GM23338 (cell line): Measurements from ENCODE around the gene AP1B1. TPM values are rescaled to one million over a fixed set of nuclear protein-coding genes. Genes with fewer than 3 reads are reported as not detected.

Experiments
- ATAC-seq: fragments of 200-7000 bp; cut with Tn5 transposase; 3 replicates; pipeline ENCODE4 v1.9.1; 2020
- DNase-seq: peaks from one replicate; pipeline ENCODE4 v3.0.0-alpha.2; 2015; ENCODE audit warnings: low spot score
- H2AFZ ChIP-seq: fragments of 200-600 bp; sonication (generic); 2 replicates; pipeline ENCODE4 v1.8.0; 2016; ENCODE audit warnings: antibody characterized with exemption, mild to moderate bottlenecking, moderate library complexity
- H3F3A ChIP-seq: fragments of 200-600 bp; sonication (generic); replicated peaks from 2 replicates; pipeline ENCODE4 v1.8.0; 2017; ENCODE audit warnings: antibody characterized with exemption, mixed run types, low read depth
- H3K27ac ChIP-seq: fragments of 200-600 bp; sonication (generic); 2 replicates; pipeline ENCODE4 v1.6.1; 2016; ENCODE audit warnings: low read depth
- H3K27me3 ChIP-seq: fragments of 200-600 bp; sonication (generic); 2 replicates; pipeline ENCODE4 v1.8.0; 2016; ENCODE audit warnings: mild to moderate bottlenecking, mixed run types, moderate library complexity; ENCODE audit not compliant: insufficient read depth
- H3K36me3 ChIP-seq: fragments of 200-600 bp; sonication (generic); 2 replicates; pipeline ENCODE4 v1.8.0; 2016; ENCODE audit warnings: mild to moderate bottlenecking; ENCODE audit not compliant: insufficient read depth
- H3K4me1 ChIP-seq: fragments of 200-600 bp; sonication (generic); 2 replicates; pipeline ENCODE4 v1.8.0; 2016; ENCODE audit warnings: mild to moderate bottlenecking, moderate library complexity; ENCODE audit not compliant: insufficient read depth
- H3K4me2 ChIP-seq: fragments of 200-600 bp; sonication (generic); 2 replicates; pipeline ENCODE4 v1.7.1; 2017; ENCODE audit warnings: mixed run types
- H3K4me3 ChIP-seq: fragments of 200-600 bp; sonication (generic); 2 replicates; pipeline ENCODE4 v1.6.1; 2016; ENCODE audit warnings: mixed run types
- H3K79me2 ChIP-seq: fragments of 200-600 bp; sonication (generic); replicated peaks from 2 replicates; pipeline ENCODE4 v1.8.0; 2017; ENCODE audit warnings: mild to moderate bottlenecking; ENCODE audit not compliant: insufficient read depth
- H3K9me2 ChIP-seq: fragments of 200-600 bp; sonication (generic); 2 replicates; pipeline ENCODE4 v1.8.0; 2017; ENCODE audit not compliant: insufficient read depth
- H4K20me1 ChIP-seq: fragments of 200-600 bp; sonication (generic); replicated peaks from 2 replicates; pipeline ENCODE4 v1.8.0; 2017; ENCODE audit warnings: mild to moderate bottlenecking; ENCODE audit not compliant: insufficient read depth
- H3K27ac Mint-ChIP-seq: 2 replicates; pipeline ENCODE4 v1.8.0; 2020; ENCODE audit warnings: inconsistent platforms, mild to moderate bottlenecking, moderate library complexity, mixed read lengths
- H3K27me3 Mint-ChIP-seq: 3 replicates; pipeline ENCODE4 v1.8.0; 2022; ENCODE audit warnings: low read depth, mild to moderate bottlenecking, moderate library complexity, mixed read lengths, inconsistent platforms; ENCODE audit not compliant: insufficient read depth, poor library complexity
- H3K36me3 Mint-ChIP-seq: 3 replicates; pipeline ENCODE4 v1.8.0; 2021; ENCODE audit warnings: low read depth, mild to moderate bottlenecking, inconsistent platforms, moderate library complexity, mixed read lengths
- H3K4me1 Mint-ChIP-seq: 3 replicates; pipeline ENCODE4 v1.8.0; 2020; ENCODE audit warnings: mild to moderate bottlenecking, inconsistent platforms, mixed read lengths
- H3K4me3 Mint-ChIP-seq: 3 replicates; pipeline ENCODE4 v1.8.0; 2021; ENCODE audit warnings: moderate library complexity, mild to moderate bottlenecking, inconsistent platforms, mixed read lengths
- H3K9me3 Mint-ChIP-seq: 3 replicates; pipeline ENCODE4 v1.8.0; 2020; ENCODE audit warnings: moderate library complexity, mild to moderate bottlenecking, inconsistent platforms, mixed read lengths
- CREB1 ChIP-seq: fragments of 250-450 bp; sonication (Bioruptor Pico); IDR thresholded peaks from 2 replicates; pipeline ENCODE4 v1.5.0; 2020; ENCODE audit warnings: low read depth, mild to moderate bottlenecking, moderate library complexity
- CTCF ChIP-seq, 2 experiments: fragments of 200-600 bp in 1 of 2; sonication (generic) in 1 of 2; conservative IDR thresholded peaks; 2 replicates each; pipeline versions ENCODE4 v1.5.1 to v1.6.1; 2016 to 2017; ENCODE audit warnings: antibody characterized with exemption in 2 of 2, low read depth in 2 of 2, mild to moderate bottlenecking in 2 of 2, moderate library complexity in 1 of 2
- EZH2phosphoT487 ChIP-seq: fragments of 200-600 bp; sonication (generic); IDR thresholded peaks from one replicate; pipeline ENCODE4 v1.8.1; 2018; ENCODE audit warnings: antibody characterized with exemption; ENCODE audit not compliant: unreplicated experiment
- JUNB ChIP-seq: IDR thresholded peaks from one replicate; pipeline ENCODE4 v1.6.1; 2016; ENCODE audit warnings: antibody characterized with exemption; ENCODE audit not compliant: unreplicated experiment
- NANOG ChIP-seq: IDR thresholded peaks from 2 replicates; pipeline ENCODE4 v1.6.1; 2016; ENCODE audit warnings: antibody characterized with exemption, borderline replicate concordance
- POLR2AphosphoS5 ChIP-seq: IDR thresholded peaks from 2 replicates; pipeline ENCODE4 v1.6.1; 2016; ENCODE audit warnings: antibody characterized with exemption, low read depth
- STAT1 ChIP-seq: IDR thresholded peaks from one replicate; pipeline ENCODE4 v1.6.1; 2016; ENCODE audit warnings: antibody characterized with exemption; ENCODE audit not compliant: unreplicated experiment
- ZNF114 ChIP-seq: fragments of 250-450 bp; sonication (Bioruptor Pico); IDR thresholded peaks from 2 replicates; pipeline ENCODE4 v1.5.0; 2020; ENCODE audit warnings: mild to moderate bottlenecking, moderate library complexity
- ZNF331 ChIP-seq: fragments of 250-450 bp; sonication (Bioruptor Pico); IDR thresholded peaks from 2 replicates; pipeline ENCODE4 v1.5.0; 2020; ENCODE audit warnings: low read depth, mild to moderate bottlenecking, moderate library complexity
- polyA plus RNA-seq: library from polyadenylated mRNA; unstranded; fragments of >200 nt; fragmentation: Nextera tagmentation; extraction: Ambion mirVana; gene quantifications from 2 replicates; pipeline ENCODE4 v1.2.1, GENCODE V29; 2016
- total RNA-seq: library from RNA; depleted of rRNA; stranded (reverse); fragments of >200 nt; shearing (Covaris generic); gene quantifications from 2 replicates; pipeline ENCODE4 v1.2.3, GENCODE V29; 2014

Gene AP1B1
- total and polyA plus RNA-seq, 2 experiments from 2014 or later: 19.5 to 74.4 TPM

DNA sequence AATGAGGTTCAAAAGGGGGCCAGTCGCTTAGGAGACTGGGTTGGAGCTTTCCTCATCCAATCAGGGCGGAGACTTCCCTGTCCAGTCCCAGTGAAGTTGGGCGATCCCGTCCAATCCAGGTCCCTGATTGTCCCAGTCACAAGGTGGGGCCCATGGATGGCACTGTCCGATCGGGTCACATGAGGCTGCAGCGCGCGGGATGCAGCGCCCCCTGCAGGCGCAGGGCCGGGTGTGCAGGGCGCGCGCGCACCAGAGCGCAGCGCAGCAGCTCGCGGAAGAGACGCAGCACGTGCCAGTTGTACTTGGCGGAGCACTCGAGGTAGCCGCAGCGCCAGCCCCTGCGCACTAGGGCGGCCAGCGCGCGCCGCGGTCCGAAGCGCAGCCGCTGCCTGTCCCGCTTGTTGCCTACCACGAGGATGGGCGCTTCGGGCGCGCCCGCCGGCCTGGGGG is 75.2 kb downstream of the AP1B1 start:
- Histone ChIP-seq H3K4me3 (no peak overlapping the region), H3K4me2 (no peak overlapping the region), H3K27ac (no peak overlapping the region), H2AFZ (no peak overlapping the region), H3K36me3 (no peaks in the 10 kb centered on the region), H3K9me2 (no peaks in the 10 kb centered on the region), H4K20me1 (peaks cover 9% of the 10 kb centered on the region), H3K27me3 (peaks cover 54% of the 10 kb centered on the region), H3K79me2 (no peaks in the 10 kb centered on the region), H3K4me1 (peaks cover 5% of the 10 kb centered on the region; the same call in 1 of the 2 replicates), H3F3A (peaks cover 24% of the 10 kb centered on the region)
- H3K9me3 Mint-ChIP-seq: peaks cover 21% of the 10 kb centered on the region
- peaks cover 7% of the 10 kb centered on the region; the same call in 1 of the 3 replicates for H3K36me3 Mint-ChIP-seq
- TF ChIP-seq STAT1: no peak
- peak; percentile 85 to 99 for TF ChIP-seq CTCF (conservative IDR thresholded peaks at IDR 0.05; ENCODE audit: low read depth in 2 of 2)
- no peak for TF ChIP-seq JUNB
- peak; percentile 71 for TF ChIP-seq CREB1 (CRISPR knock-in tag)
- TF ChIP-seq NANOG: no peak
- TF ChIP-seq ZNF114 (CRISPR knock-in tag): no peak
- H3K27me3 Mint-ChIP-seq: peaks cover 47% of the 10 kb centered on the region
- peak; percentile 89 for DNase-seq
- peak; percentile 62 for ATAC-seq
- no peak overlapping the region for H3K4me3 Mint-ChIP-seq
- H3K27ac Mint-ChIP-seq: no peak overlapping the region
- H3K4me1 Mint-ChIP-seq: peaks cover 24% of the 10 kb centered on the region

- no peak overlapping the region for H3K4me3 Mint-ChIP-seq
- no peak for ATAC-seq
These were observed 75.9 kb downstream of the AP1B1 start for GRCh38 chr22:29312218-29313125.

More at GRCh38 chr22:29312218-29313125, 75.9 kb downstream of the AP1B1 start:
- H3K4me1 Mint-ChIP-seq: peaks cover 27% of the 10 kb centered on the region
- H3K27ac ChIP-seq: no peak overlapping the region
- H3K36me3 ChIP-seq: no peaks in the 10 kb centered on the region
- TF ChIP-seq EZH2phosphoT487 (no peak), CREB1 (CRISPR knock-in tag) (no peak), STAT1 (no peak), CTCF (conservative IDR thresholded peaks at IDR 0.05; ENCODE audit: low read depth in 2 of 2) (no peak), JUNB (no peak), NANOG (no peak), POLR2AphosphoS5 (no peak), ZNF331 (no peak)
- H4K20me1 ChIP-seq: peaks cover 9% of the 10 kb centered on the region
- H3K9me3 Mint-ChIP-seq: peaks cover 21% of the 10 kb centered on the region
- peaks cover 41% of the 10 kb centered on the region for H3K27me3 Mint-ChIP-seq
- peaks cover 7% of the 10 kb centered on the region; the same call in 1 of the 3 replicates for H3K36me3 Mint-ChIP-seq
- no peak overlapping the region for H3K4me3 ChIP-seq
- no peak for DNase-seq
- peaks cover 5% of the 10 kb centered on the region; the same call in 1 of the 2 replicates for H3K4me1 ChIP-seq
- H3K4me2 ChIP-seq: no peak overlapping the region
- H3K9me2 ChIP-seq: no peaks in the 10 kb centered on the region
- no peaks in the 10 kb centered on the region for H3K79me2 ChIP-seq
- H3F3A ChIP-seq: peaks cover 26% of the 10 kb centered on the region
- H3K27me3 ChIP-seq: peaks cover 50% of the 10 kb centered on the region
- H2AFZ ChIP-seq: no peak overlapping the region
- H3K27ac Mint-ChIP-seq: no peak overlapping the region
